Measurements from ENCODE around the gene CALCB. TPM values are rescaled to one million over a fixed set of nuclear protein-coding genes. Genes with fewer than 3 reads are reported as not detected.
A peak's percentile ranks its signal among the peaks of the same experiment; 100 is the strongest.

Gene CALCB
- total and polyA plus RNA-seq, 12 donors: 0.10 to 2.7 (median 0.14) TPM; not detected in 7

- Histone ChIP-seq H3K9me3 (peaks cover 0 to under 1% (median 0%) of the 10 kb centered on the region in 11 donors), H3K4me1 (peaks cover 0 to 4% (median 0%) of the 10 kb centered on the region in 9 donors), H3K36me3 (no peaks in the 10 kb centered on the region), H3K27me3 (peaks cover 0 to 5% (median 3%) of the 10 kb centered on the region in 7 donors), H3K4me3 (no peak overlapping the region), H3K27ac (no peak overlapping the region)
- no peak for TF ChIP-seq CTCF (IDR thresholded peaks at IDR 0.05)
- 52 to 67% methylated on average over 2 of the region's 2 CpGs for WGBS, 2 donors
- DNase-seq (no peak), ATAC-seq (no peak)
- intact Hi-C loops (cut with DNase I): loop anchor here in 1 of 10 donors (2.0 kb wide), 1 partner anchor 95 kb away; no protein-coding TSS in a partner anchor
Observed at GRCh38 chr11:15109602-15110001, 36.2 kb downstream of the CALCB start.

GRCh38 chr11:15111215-15111614 is 37.8 kb downstream of the CALCB start:
- TF ChIP-seq CTCF (IDR thresholded peaks at IDR 0.05): no peak
- Histone ChIP-seq H3K27ac (no peak overlapping the region), H3K9me3 (no peaks in the 10 kb centered on the region), H3K4me1 (peaks cover 0 to 9% (median 0%) of the 10 kb centered on the region in 9 donors), H3K36me3 (no peaks in the 10 kb centered on the region), H3K4me3 (no peak overlapping the region), H3K27me3 (peaks cover 0 to 21% (median 17%) of the 10 kb centered on the region in 7 donors)
- DNase-seq: no peak
- ATAC-seq: no peak
- intact Hi-C loops (cut with DNase I): no loop called here
- WGBS, 2 donors: 90 to 91% methylated on average over 3 of the region's 3 CpGs

- Histone ChIP-seq H3K27ac (no peak overlapping the region), H3K4me1 (peaks cover 0 to 9% (median 0%) of the 10 kb centered on the region in 9 donors), H3K36me3 (no peaks in the 10 kb centered on the region), H3K9me3 (no peaks in the 10 kb centered on the region), H3K4me3 (no peak overlapping the region), H3K27me3 (peaks cover 0 to 24% (median 20%) of the 10 kb centered on the region in 7 donors)
- WGBS, 2 donors: 71 to 75% methylated on average over 8 of the region's 8 CpGs
- ATAC-seq (peak in 2 of 8 donors; percentile 23 to 48), DNase-seq (no peak)
- intact Hi-C loops (cut with DNase I): no loop called here
- no peak for TF ChIP-seq CTCF (IDR thresholded peaks at IDR 0.05)
Observed at GRCh38 chr11:15112131-15112541, 38.7 kb downstream of the CALCB start.

GRCh38 chr11:15113381-15113780 is 40.0 kb downstream of the CALCB start:
- no peak overlapping the region for H3K4me3 ChIP-seq
- WGBS, 2 donors: 82 to 90% methylated on average over 5 of the region's 5 CpGs
- DNase-seq: no peak
- H3K27ac ChIP-seq: no peak overlapping the region
- peaks cover 0 to 9% (median 0%) of the 10 kb centered on the region in 9 donors for H3K4me1 ChIP-seq
- ATAC-seq: no peak
- H3K36me3 ChIP-seq: no peaks in the 10 kb centered on the region
- no peak for TF ChIP-seq CTCF (IDR thresholded peaks at IDR 0.05)
- no peaks in the 10 kb centered on the region for H3K9me3 ChIP-seq
- intact Hi-C loops (cut with DNase I): no loop called here
- H3K27me3 ChIP-seq: peaks cover 0 to 30% (median 21%) of the 10 kb centered on the region in 7 donors

Measured in heart right ventricle (tissue), 16 donors.